IPS DF 6.9 (cell line): Measurements from ENCODE around the gene HEBP2.

Source experiments
- DNase-seq: peaks from one replicate; pipeline ENCODE4 v3.0.0-alpha.2; 2013; ENCODE audit warnings: low read depth, low spot score
- H3K27ac ChIP-seq: one replicate; pipeline ENCODE4 v1.5.1; 2013; ENCODE audit warnings: low read length, control low read depth
- H3K27me3 ChIP-seq: 2 replicates; pipeline ENCODE4 v1.6.1; 2013; ENCODE audit warnings: mild to moderate bottlenecking, low read length; ENCODE audit not compliant: control insufficient read depth, insufficient read depth
- H3K36me3 ChIP-seq: 2 replicates; pipeline ENCODE4 v1.6.1; 2013; ENCODE audit warnings: low read length; ENCODE audit not compliant: control insufficient read depth, insufficient read depth
- H3K4me1 ChIP-seq: 2 replicates; pipeline ENCODE4 v1.6.1; 2013; ENCODE audit warnings: low read length; ENCODE audit not compliant: control insufficient read depth, insufficient read depth
- H3K4me3 ChIP-seq: 2 replicates; pipeline ENCODE4 v1.5.1; 2013; ENCODE audit warnings: mild to moderate bottlenecking, low read length
- H3K9me3 ChIP-seq: 2 replicates; pipeline ENCODE4 v1.6.1; 2013; ENCODE audit warnings: low read length, inconsistent platforms; ENCODE audit not compliant: control insufficient read depth, insufficient read depth
- WGBS: extraction: QIAGEN DNeasy Blood & Tissue Kit; methylation state at CpG from one replicate; pipeline ENCODE4 v1.1.7; 2013; ENCODE audit warnings: mixed read lengths, missing lambda C conversion rate; ENCODE audit not compliant: insufficient read length, insufficient coverage; 5-methylcytosine and 5-hydroxymethylcytosine counted together

The HEBP2 gene

DNA sequence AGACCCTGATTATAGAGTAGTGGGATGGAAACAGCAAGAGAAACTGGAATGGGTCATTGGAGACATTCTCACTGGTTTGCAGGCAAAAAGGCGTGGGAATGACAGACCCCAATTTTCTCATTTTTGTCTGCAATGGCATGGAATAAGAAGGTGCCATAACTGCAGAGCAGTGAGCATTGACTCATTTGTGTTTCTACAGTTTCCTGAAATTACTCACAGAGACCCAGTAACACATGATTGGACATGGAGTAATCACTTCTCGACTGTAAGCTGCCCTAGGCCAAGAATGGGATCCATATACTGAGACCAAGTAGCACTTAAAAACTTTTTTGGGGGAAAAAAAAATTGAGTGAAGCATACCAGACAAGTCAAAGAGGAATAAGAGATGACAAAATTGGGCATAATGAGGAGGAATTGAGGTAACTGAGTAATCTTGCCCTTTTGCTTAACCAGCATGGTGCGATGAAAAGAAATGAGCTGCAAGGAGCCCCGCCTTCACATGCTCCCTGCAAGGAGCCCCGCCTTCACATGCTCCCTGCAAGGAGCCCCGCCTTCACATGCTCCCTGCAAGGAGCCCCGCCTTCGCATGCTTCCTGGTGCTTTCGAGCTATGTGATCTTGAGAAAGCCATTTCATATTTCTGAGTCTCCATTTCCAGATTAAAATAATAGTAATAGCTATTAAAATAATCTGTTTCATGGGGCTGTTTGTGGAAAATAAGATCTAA, 51.1 kb downstream of the HEBP2 start:
- no peaks in the 10 kb centered on the region for H3K36me3 ChIP-seq
- no CpG with 5 or more reads among the region's 9 CpGs for WGBS
- no peak overlapping the region for H3K27ac ChIP-seq
- H3K4me1 ChIP-seq = no peaks in the 10 kb centered on the region
- no peaks in the 10 kb centered on the region for H3K27me3 ChIP-seq
- no peaks in the 10 kb centered on the region for H3K9me3 ChIP-seq
- no peak overlapping the region for H3K4me3 ChIP-seq
- no peak for DNase-seq

DNA sequence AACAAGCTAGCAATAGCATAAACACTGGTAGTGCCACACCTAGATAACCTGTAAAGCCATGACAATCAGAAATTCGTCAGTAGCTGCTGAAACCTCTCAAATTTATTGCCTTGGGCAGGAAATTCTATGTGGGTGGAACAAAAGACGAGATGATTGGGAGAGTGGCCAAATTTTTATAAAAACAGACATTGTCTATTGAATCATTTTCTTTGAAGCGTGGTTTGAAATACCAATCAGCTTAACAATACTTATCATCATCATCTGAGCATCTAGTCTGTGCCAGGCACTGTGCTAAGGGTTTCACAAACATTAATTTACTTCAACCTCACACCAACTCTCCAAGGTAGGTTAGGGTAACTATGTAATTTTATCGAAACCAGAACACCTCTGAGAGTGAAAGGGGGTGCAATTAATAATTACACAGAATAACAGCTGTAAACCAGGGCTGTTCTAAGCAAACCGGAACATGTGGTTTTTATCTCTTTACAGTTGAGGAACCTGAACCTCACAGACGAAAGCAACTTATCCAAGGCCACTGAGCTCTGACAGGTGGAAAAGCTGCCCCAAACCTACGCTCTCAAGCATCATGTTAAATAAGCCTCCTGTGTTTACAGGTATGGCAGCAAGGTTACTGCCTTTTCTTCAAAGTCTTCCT, 51.9 kb downstream of the HEBP2 start:
- H3K27me3 ChIP-seq = no peaks in the 10 kb centered on the region
- H3K27ac ChIP-seq = no peak overlapping the region
- no peaks in the 10 kb centered on the region for H3K9me3 ChIP-seq
- H3K4me3 ChIP-seq = no peak overlapping the region
- no peaks in the 10 kb centered on the region for H3K4me1 ChIP-seq
- DNase-seq = no peak
- H3K36me3 ChIP-seq = no peaks in the 10 kb centered on the region
- no CpG with 5 or more reads among the region's 7 CpGs for WGBS

DNA sequence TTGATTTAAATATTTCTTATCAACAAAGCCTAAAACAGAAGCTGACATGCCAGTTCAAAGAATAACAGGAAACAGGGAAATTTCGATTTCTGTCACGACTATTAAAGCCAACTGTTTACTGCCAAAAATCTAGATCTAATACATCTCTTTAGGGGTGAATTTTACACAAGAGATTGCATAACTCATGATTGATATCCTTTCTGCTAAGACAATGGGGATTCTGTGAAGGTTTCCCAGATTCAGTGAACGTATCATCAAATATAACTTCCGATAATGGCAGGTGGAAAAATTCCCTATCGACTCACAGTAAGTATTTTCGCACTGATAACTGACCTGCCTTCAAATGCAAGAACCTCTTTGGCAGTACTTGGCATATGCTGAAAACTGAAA, 52.4 kb downstream of the HEBP2 start:
- Histone ChIP-seq H3K4me1 (no peaks in the 10 kb centered on the region), H3K27ac (no peak overlapping the region)
- no CpG with 5 or more reads among the region's 6 CpGs for WGBS

DNA sequence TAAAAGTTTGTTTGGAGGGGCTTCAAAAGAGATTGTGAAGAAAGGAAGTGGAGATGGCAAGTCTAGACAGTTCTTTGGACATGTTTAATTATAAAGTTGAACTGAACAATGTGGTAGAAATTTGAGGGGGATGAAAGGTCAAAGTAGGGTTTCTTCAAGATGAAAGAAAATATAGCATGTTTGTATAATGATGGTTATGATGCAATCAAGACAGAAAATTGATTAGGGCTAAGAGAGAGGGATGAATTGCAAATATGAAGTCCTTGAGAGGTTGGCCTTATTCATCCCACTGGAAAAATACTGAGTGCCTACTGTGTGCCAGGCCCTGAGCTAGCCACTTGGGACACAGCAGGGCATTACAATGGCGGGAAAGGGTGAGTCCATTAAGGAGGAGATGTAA, 57.6 kb downstream of the HEBP2 start:
- WGBS = no CpG with 5 or more reads among the region's 1 CpG
- no peak overlapping the region for H3K27ac ChIP-seq

More for the DNA sequence above, 52.4 kb downstream of the HEBP2 start:
- no peak for DNase-seq
- H3K9me3 ChIP-seq = no peaks in the 10 kb centered on the region
- H3K36me3 ChIP-seq = no peaks in the 10 kb centered on the region
- H3K27me3 ChIP-seq = no peaks in the 10 kb centered on the region
- no peak overlapping the region for H3K4me3 ChIP-seq

GRCh38 chr6:138464085-138464484, 60.1 kb downstream of the HEBP2 start:
- no peak for DNase-seq
- no peaks in the 10 kb centered on the region for H3K27me3 ChIP-seq

More for the DNA sequence above, 57.6 kb downstream of the HEBP2 start:
- H3K9me3 ChIP-seq = no peaks in the 10 kb centered on the region
- no peaks in the 10 kb centered on the region for H3K27me3 ChIP-seq
- DNase-seq = no peak
- H3K36me3 ChIP-seq = no peaks in the 10 kb centered on the region; the same call in none of the 2 replicates
- H3K4me1 ChIP-seq = peaks cover 1% of the 10 kb centered on the region; the same call in 1 of the 2 replicates
- no peak overlapping the region for H3K4me3 ChIP-seq

DNA sequence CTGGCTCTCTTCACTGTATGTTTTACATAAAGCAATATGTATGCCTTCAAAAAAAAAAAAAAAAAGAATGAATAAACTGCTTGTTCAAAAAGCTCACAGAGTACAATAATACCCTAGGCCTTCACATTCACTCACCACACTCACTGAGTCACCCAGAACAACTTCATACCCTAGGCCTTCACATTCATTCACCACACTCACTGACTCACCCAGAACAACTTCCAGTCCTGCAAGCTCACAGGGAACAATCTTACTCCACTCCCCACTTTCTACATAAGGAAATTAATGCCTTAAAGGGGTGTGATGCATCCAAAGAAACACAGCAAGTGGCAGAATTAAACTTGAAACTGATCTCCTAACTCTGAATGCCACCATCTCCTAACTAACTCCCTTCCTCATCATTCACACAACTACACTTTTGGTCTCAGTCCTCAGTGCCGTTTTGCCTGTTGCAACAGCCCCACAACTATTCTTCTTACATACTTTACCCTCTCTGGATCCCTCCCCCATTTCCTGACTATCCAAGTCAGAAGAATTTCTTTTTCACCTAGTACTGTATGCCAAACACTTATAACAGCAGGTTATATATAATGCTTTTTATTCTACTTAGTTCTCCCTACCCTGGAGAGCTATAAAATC, 61.1 kb downstream of the HEBP2 start:
- H3K36me3 ChIP-seq = no peaks in the 10 kb centered on the region; the same call in none of the 2 replicates
- DNase-seq = no peak
- no peaks in the 10 kb centered on the region for H3K9me3 ChIP-seq
- H3K4me1 ChIP-seq = peaks cover 1% of the 10 kb centered on the region; the same call in 1 of the 2 replicates
- H3K27me3 ChIP-seq = no peaks in the 10 kb centered on the region
- no CpG with 5 or more reads among the region's 1 CpG for WGBS
- H3K4me3 ChIP-seq = no peak overlapping the region
- no peak overlapping the region for H3K27ac ChIP-seq

More at GRCh38 chr6:138464085-138464484, 60.1 kb downstream of the HEBP2 start:
- H3K4me3 ChIP-seq = no peak overlapping the region
- no peak overlapping the region for H3K27ac ChIP-seq
- no CpG with 5 or more reads among the region's 20 CpGs for WGBS
- H3K4me1 ChIP-seq = peaks cover 1% of the 10 kb centered on the region; the same call in 1 of the 2 replicates
- no peaks in the 10 kb centered on the region for H3K9me3 ChIP-seq
- no peaks in the 10 kb centered on the region; the same call in none of the 2 replicates for H3K36me3 ChIP-seq

DNA sequence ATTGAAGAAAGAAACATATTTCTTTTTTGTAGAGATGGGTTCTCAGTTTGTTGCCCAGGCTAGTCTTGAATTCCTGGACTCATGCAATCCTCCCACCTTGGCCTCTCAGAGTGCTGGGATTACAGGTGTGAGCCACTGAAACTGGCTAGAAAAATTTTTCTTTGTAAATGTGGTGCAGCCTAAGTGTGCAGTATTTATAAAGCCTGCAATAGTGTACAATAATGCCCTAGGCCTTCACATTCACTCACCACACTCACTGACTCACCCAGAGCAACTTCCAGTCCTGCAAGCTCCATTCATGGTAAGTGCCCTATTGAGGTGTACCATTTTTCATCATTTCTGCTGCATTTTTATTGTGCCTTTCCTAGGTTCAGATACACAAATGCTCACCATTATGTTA, 63.9 kb downstream of the HEBP2 start:
- Histone ChIP-seq H3K27ac (no peak overlapping the region), H3K27me3 (no peaks in the 10 kb centered on the region), H3K36me3 (peaks cover 2% of the 10 kb centered on the region), H3K4me3 (no peak overlapping the region), H3K4me1 (peaks cover 1% of the 10 kb centered on the region; the same call in 1 of the 2 replicates), H3K9me3 (no peaks in the 10 kb centered on the region)
- no peak for DNase-seq

- Histone ChIP-seq H3K36me3 (peaks cover 2% of the 10 kb centered on the region), H3K27me3 (no peaks in the 10 kb centered on the region), H3K27ac (no peak overlapping the region), H3K4me1 (peaks cover 1% of the 10 kb centered on the region; the same call in 1 of the 2 replicates), H3K4me3 (no peak overlapping the region), H3K9me3 (no peaks in the 10 kb centered on the region)
- WGBS = no CpG with 5 or more reads among the region's 9 CpGs
- no peak for DNase-seq
Measured at GRCh38 chr6:138468320-138469015, 64.4 kb downstream of the HEBP2 start.
